HepG2 (cell line): ENCODE results near the gene PLEKHA8.

Experiments used
- FOXA3 ChIP-seq: IDR thresholded peaks from 2 replicates; pipeline ENCODE4 v1.6.1; 2016; ENCODE audit warnings: missing genetic modification reagents, missing compliant biosample characterization
- TF ChIP-seq, protein P1 (sequence below): sonication (generic); formaldehyde crosslinking; IDR thresholded peaks from 2 replicates; pipeline ENCODE4 v1.4.0; 2020; ENCODE audit warnings: missing genetic modification reagents

DNA sequence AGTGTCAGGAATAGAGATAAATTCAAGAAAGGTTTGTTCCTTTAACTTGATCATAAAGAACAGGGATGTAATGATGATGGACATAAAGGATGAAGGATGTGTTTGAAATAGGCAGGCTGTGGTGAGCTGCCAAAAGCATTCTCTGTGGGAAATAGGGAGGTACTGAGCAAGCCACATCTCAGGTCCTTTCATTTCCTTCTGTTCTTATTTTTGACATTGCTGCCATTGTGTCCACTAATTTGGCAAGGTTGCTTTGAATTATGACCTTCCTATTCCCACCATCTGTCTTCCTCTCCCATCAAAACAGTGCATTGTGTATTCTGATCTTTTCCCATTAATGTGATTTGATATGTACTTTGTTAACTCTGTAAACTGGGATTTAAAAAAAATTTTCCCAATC lies 48.1 kb upstream of the PLEKHA8 start:
- TF ChIP-seq, protein P1, sequence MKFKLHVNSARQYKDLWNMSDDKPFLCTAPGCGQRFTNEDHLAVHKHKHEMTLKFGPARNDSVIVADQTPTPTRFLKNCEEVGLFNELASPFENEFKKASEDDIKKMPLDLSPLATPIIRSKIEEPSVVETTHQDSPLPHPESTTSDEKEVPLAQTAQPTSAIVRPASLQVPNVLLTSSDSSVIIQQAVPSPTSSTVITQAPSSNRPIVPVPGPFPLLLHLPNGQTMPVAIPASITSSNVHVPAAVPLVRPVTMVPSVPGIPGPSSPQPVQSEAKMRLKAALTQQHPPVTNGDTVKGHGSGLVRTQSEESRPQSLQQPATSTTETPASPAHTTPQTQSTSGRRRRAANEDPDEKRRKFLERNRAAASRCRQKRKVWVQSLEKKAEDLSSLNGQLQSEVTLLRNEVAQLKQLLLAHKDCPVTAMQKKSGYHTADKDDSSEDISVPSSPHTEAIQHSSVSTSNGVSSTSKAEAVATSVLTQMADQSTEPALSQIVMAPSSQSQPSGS (CRISPR knock-in tag) = no peak
- TF ChIP-seq FOXA3 = no peak
